SK-N-MC (cell line): ENCODE results near the gene ZNF75A.

Source experiments
- EZH2 ChIP-seq: fragments of 200-600 bp; sonication (generic); IDR thresholded peaks from one replicate; pipeline ENCODE4 v1.6.1; 2017; ENCODE audit warnings: antibody characterized with exemption
- FOXP2 ChIP-seq: optimal IDR thresholded peaks from 2 replicates; pipeline ENCODE3; 2011; ENCODE audit warnings: mild to moderate bottlenecking, moderate library complexity; ENCODE audit not compliant: insufficient read depth; ENCODE audit errors: extremely low read length, control extremely low read depth
- POLR2AphosphoS5 ChIP-seq: IDR thresholded peaks from 2 replicates; pipeline ENCODE4 v1.6.1; 2012; ENCODE audit warnings: mild to moderate bottlenecking, low read depth, low read length, borderline replicate concordance

- no peak for TF ChIP-seq POLR2AphosphoS5
- no peak for TF ChIP-seq EZH2
- TF ChIP-seq FOXP2: no peak
Observed at GRCh38 chr16:3327514-3327913, 22.2 kb downstream of the ZNF75A start.
